Adrenal gland (tissue), 12 donors: ENCODE data around the gene NUP93. TPM values are rescaled to one million over a fixed set of nuclear protein-coding genes. Genes with fewer than 3 reads are reported as not detected.

Experiments
- DNase-seq, 7 donors: peaks; one replicate each; pipeline ENCODE4 v3.0.0-alpha.2; 2019 to 2020
- H3K27ac ChIP-seq, 5 donors: fragments of 200-600 bp; sonication (generic) in 4 of 5; 1 replicate in 3 of 5; 2 replicates in 2 of 5; pipeline versions ENCODE4 v1.5.1 to v1.8.0; 2016 to 2020; ENCODE audit warnings: mild to moderate bottlenecking in 1 of 5
- H3K27me3 ChIP-seq: fragments of 200-600 bp; 2 replicates; pipeline ENCODE4 v1.8.0; 2021
- H3K36me3 ChIP-seq, 2 donors: fragments of 200-600 bp; replicated peaks in 1 of 2; 1 replicate in 1 of 2; 2 replicates in 1 of 2; pipeline versions ENCODE4 v1.5.1 to v1.8.0; 2018 to 2022
- H3K4me1 ChIP-seq, 2 donors: fragments of 200-600 bp; replicated peaks in 1 of 2; 1 replicate in 1 of 2; 2 replicates in 1 of 2; pipeline versions ENCODE4 v1.5.1 to v1.8.0; 2018 to 2021
- H3K4me3 ChIP-seq, 4 donors: fragments of 200-600 bp; sonication (generic) in 3 of 4; one replicate each; pipeline ENCODE4 v1.5.1; 2016 to 2018
- H3K9me3 ChIP-seq, 3 donors: fragments of 200-600 bp; sonication (generic) in 1 of 3; replicated peaks in 1 of 3; 1 replicate in 2 of 3; 2 replicates in 1 of 3; pipeline versions ENCODE4 v1.5.1 to v1.8.0; 2016 to 2021
- CTCF ChIP-seq, 6 experiments: fragments of 450-650 bp in 4 of 6; fragments of 200-600 bp in 2 of 6; sonication (generic) in 1 of 6; IDR thresholded peaks; 1 replicate in 5 of 6; 2 replicates in 1 of 6; pipeline versions ENCODE4 v1.5.1 to v1.8.0; 2016 to 2021; ENCODE audit warnings: antibody characterized with exemption in 6 of 6, mild to moderate bottlenecking in 2 of 6, moderate library complexity in 1 of 6
- POLR2A ChIP-seq, 2 donors: fragments of 450-650 bp; IDR thresholded peaks; one replicate each; pipeline ENCODE4 v1.6.1; 2017; ENCODE audit warnings: antibody characterized with exemption in 2 of 2, mild to moderate bottlenecking in 2 of 2, moderate library complexity in 1 of 2
- WGBS, 4 donors: extraction: QIAGEN DNeasy Blood & Tissue Kit in 2 of 4; methylation state at CpG; one replicate each; pipeline versions ENCODE4 v1.1.5 to v1.1.7; 2013 to 2017; 5-methylcytosine and 5-hydroxymethylcytosine counted together
- intact Hi-C, 2 donors: fragments of 100-400 bp; cut with DNase I; formaldehyde crosslinking; loops; one replicate each; pipeline versions ENCODE4 v1.14.1 to v1.15.0; 2022 to 2023
- polyA plus RNA-seq, 3 donors: library from polyadenylated mRNA; stranded (reverse); fragments of 200-250 nt in 2 of 3; fragments of 350-450 nt in 1 of 3; fragmentation: Illumina TruSeq in 1 of 3; extraction: RNeasy Lipid Tissue Mini Kit (QIAGEN cat#74804) in 1 of 3; gene quantifications; one replicate each; pipeline ENCODE4 v1.2.3, GENCODE V29; 2013 to 2014
- total RNA-seq, 9 donors: library from RNA; depleted of rRNA in 4 of 9; stranded (reverse); fragments of >200 nt in 4 of 9; fragments of 120-200 nt in 1 of 9; fragmentation: NEBNext Ultra II Directional in 1 of 9; extraction: Animal tissue kit (Norgen Biotek cat#: 25700) in 1 of 9; gene quantifications; one replicate each; pipeline versions ENCODE4 v1.1.0 to v1.2.4, GENCODE V29; 2013 to 2023
- donor health status: healthy with polysubstance abuse.
- donor health status: Bipolar disorder and iron deficiency.
- donor health status: DM: yes; HTN: yes; CAD: no.
- donor health status: DM: no; HTN: no; CAD: no.
- donor health status: DM: no; HTN: no; CAD: no.
- donor health status: DM: yes; HTN: yes; CAD: no.

NUP93 gene
- total and polyA plus RNA-seq, 12 donors = 29.3 to 71.1 (median 45.8) TPM

DNA sequence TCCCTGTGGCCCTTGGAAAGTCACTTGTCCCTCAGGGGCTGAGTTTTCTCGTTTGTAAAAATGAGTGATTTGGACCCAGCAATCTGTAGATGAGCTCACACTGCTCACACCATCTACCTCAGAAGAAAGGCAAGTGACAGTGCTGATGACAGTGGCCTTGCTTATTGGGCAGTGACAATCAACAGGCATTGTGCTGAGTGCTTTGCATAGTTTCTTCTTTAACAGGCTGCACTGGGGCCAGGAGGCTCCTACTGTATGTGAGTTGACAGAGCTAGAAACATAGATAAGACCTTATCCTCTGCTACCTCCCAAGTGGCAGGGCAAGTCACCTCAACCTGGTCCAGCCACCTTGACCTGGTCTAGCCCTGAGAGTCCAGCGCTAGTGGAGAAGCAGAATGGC, 105.4 kb downstream of the NUP93 start:
- H3K36me3 ChIP-seq = peaks cover 0 to 61% of the 10 kb centered on the region in 2 donors
- TF ChIP-seq CTCF (IDR thresholded peaks at IDR 0.05) (no peak), POLR2A (IDR thresholded peaks at IDR 0.05) (no peak)
- H3K27ac ChIP-seq = no peak overlapping the region
- no peaks in the 10 kb centered on the region for H3K9me3 ChIP-seq
- intact Hi-C loops = no loop called here
- WGBS, 4 donors = 72 to 77% (median 74%) methylated on average over 2 of the region's 2 CpGs
- no peak overlapping the region for H3K4me3 ChIP-seq
- H3K27me3 ChIP-seq = no peaks in the 10 kb centered on the region
- H3K4me1 ChIP-seq = no peaks in the 10 kb centered on the region
- no peak for DNase-seq

DNA sequence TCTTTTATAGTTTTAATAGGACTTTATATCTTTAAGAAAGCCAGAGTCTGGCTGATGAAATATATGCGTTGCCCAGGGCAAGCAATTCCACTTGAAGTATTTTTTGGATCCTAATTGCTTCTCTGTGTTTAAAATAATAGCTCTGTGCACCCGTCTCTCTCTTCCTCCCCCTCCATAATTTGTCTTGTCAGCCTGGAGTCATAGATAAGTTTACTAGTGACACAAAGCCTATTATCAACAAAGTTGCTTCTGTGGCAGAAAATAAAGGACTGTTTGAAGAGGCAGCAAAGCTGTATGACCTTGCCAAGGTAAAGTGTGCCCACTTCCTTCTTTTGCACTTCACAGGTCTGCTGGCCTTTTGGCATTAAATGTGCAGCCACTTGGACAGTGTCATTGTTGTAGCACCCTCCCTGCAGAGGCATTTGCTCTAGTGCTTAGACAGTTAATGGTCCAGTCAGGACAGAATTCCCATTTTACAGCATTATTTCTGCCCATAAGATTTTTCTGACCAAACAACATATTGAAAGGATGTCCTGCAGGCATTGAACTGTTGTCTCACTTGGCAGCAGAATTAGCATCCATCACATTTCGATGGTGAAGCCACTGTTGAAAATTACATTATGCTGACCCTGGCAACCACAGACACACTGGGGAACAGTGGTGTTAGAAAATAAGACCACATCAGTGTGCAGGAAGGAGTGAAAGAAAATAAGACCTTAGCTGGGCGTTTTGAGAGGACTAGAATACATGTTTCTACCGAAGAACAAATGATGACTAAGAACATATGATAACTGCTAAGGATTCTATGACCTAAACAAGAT, 106.7 kb downstream of the NUP93 start:
- no peak overlapping the region for H3K27ac ChIP-seq
- intact Hi-C loops = no loop called here
- H3K36me3 ChIP-seq = peaks cover 0 to 63% of the 10 kb centered on the region in 2 donors
- no peaks in the 10 kb centered on the region for H3K4me1 ChIP-seq
- no peak overlapping the region for H3K4me3 ChIP-seq
- 76 to 80% (median 78%) methylated on average over 5 of the region's 5 CpGs for WGBS, 4 donors
- no peaks in the 10 kb centered on the region for H3K9me3 ChIP-seq
- no peak for TF ChIP-seq POLR2A (IDR thresholded peaks at IDR 0.05)
- TF ChIP-seq CTCF (IDR thresholded peaks at IDR 0.05) = no peak
- no peaks in the 10 kb centered on the region for H3K27me3 ChIP-seq
- DNase-seq = no peak

DNA sequence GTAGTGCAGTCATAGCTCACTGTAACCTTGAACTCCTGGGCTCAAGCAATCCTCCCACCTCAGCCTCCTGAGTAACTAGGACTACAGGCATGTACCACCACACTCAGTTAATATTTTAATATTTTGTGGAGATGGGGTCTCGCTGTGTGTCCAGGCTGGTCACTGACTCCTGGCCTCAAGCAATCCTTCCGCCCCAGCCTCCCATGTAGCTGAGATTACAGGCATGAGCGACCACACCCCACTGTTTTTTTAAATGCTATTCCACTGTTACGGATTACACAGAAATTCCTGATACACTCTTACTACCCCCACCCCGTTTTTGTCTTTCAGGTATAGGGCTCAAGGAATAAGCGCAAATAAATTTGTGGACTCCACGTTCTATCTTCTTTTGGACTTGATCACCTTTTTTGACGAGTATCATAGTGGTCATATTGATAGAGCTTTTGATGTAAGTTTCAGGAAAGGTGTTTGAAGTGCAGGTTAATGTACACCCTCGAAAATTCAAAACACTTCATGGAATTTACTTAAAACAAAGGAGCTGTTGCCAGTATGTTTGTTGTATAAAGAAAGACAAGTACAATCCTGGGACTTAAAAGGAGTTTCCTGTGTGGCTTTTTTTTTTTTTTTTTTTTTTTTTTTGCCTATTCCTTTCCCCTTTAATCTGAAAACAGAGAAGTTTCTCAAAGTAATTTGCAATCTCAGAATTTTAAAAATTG, 108.9 kb downstream of the NUP93 start:
- H3K4me3 ChIP-seq = no peak overlapping the region

More for the DNA sequence above, 108.9 kb downstream of the NUP93 start:
- TF ChIP-seq POLR2A (IDR thresholded peaks at IDR 0.05) (no peak), CTCF (IDR thresholded peaks at IDR 0.05) (no peak)
- Histone ChIP-seq H3K27ac (no peak overlapping the region), H3K27me3 (no peaks in the 10 kb centered on the region), H3K9me3 (no peaks in the 10 kb centered on the region), H3K4me1 (no peaks in the 10 kb centered on the region), H3K36me3 (peaks cover 0 to 61% of the 10 kb centered on the region in 2 donors)
- 91 to 94% (median 93%) methylated on average over 9 of the region's 9 CpGs for WGBS, 4 donors
- intact Hi-C loops = no loop called here
- DNase-seq = no peak
